Loucy (cell line): Measurements from ENCODE around the gene ADISSP.

ENCODE experiments used
- CTCF ChIP-seq: fragments of 200-600 bp; sonication (generic); conservative IDR thresholded peaks from 2 replicates; pipeline ENCODE4 v1.5.1; 2014; ENCODE audit warnings: mild to moderate bottlenecking, antibody characterized with exemption, low read length
- EZH2phosphoT487 ChIP-seq: fragments of 200-600 bp; IDR thresholded peaks from 2 replicates; pipeline ENCODE4 v1.6.1; 2018; ENCODE audit warnings: antibody characterized with exemption, mild to moderate bottlenecking, moderate library complexity, borderline replicate concordance

- TF ChIP-seq EZH2phosphoT487 = no peak
- no peak for TF ChIP-seq CTCF
These were observed 21.2 kb upstream of the ADISSP start for GRCh38 chr20:3788685-3789155.
